GM13976 (cell line): ENCODE results near the gene TMEM131.

Experiments used
- DNase-seq: peaks from one replicate; pipeline ENCODE4 v3.0.0; 2012; ENCODE audit warnings: low spot score
- in situ Hi-C: fragments of 300-500 bp; cut with MboI; formaldehyde crosslinking; loops from one replicate; pipeline ENCODE4 v1.12.0; 2022; ENCODE audit warnings: low sequenced_read_pairs, mixed read lengths, inconsistent platforms; ENCODE audit not compliant: unreplicated experiment
- TF ChIP-seq, protein P1 (sequence below): IDR thresholded peaks from 2 replicates; pipeline ENCODE4 v1.5.1; 2012; ENCODE audit warnings: borderline replicate concordance, mild to moderate bottlenecking; ENCODE audit not compliant: insufficient read depth; ENCODE audit errors: extremely low read depth, missing control alignments, control extremely low read depth

The TMEM131 gene

DNA sequence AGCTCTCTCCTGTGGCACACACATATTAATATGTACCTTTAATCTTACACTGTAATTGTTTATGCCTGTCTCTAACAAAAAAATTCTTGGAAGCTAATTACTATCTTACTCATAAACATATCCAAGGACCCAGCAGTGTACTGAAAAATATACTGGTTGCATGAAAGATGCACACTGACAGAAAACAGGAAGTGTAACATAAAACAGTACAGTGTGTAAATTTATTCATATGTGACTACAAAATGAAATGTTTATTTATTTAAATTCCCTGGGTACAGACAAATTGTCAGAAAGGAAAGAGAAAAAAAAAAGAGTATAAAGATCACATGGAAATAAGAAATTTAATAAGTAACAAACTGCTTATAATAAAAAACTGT lies 28.5 kb downstream of the TMEM131 start:
- in situ Hi-C loops, result no loop called here
- DNase-seq, result no peak
- TF ChIP-seq, protein P1, sequence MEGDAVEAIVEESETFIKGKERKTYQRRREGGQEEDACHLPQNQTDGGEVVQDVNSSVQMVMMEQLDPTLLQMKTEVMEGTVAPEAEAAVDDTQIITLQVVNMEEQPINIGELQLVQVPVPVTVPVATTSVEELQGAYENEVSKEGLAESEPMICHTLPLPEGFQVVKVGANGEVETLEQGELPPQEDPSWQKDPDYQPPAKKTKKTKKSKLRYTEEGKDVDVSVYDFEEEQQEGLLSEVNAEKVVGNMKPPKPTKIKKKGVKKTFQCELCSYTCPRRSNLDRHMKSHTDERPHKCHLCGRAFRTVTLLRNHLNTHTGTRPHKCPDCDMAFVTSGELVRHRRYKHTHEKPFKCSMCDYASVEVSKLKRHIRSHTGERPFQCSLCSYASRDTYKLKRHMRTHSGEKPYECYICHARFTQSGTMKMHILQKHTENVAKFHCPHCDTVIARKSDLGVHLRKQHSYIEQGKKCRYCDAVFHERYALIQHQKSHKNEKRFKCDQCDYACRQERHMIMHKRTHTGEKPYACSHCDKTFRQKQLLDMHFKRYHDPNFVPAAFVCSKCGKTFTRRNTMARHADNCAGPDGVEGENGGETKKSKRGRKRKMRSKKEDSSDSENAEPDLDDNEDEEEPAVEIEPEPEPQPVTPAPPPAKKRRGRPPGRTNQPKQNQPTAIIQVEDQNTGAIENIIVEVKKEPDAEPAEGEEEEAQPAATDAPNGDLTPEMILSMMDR, result no peak

DNA sequence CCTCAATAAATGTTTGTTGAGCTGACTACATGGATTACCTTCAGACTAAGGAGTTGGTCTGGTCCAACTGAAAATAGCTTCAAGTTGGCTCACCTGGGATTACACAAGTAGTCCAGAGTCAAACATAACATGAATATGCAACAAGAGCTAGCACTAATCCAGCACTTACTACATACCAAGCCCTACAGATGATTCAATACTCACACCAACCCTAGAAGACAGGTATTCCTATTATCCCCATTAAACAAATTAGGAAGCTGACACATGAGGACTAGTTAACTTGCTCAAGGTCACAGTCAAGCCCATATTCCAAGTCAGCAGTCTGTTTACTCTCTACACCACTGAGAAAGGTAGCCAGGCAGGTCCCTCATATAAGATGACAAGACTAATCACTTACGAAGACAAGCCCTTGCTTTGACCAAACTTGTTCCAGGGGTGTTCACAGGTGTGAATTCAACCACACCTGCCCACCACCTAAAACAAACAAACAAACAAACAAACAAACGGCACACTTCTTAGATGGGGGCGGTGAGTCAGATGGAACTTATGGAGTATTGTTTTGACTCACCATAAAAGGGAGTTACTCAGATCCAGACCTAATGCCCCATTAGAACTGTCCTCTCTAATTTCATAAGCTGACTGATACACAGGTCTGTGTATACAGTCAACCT lies 29.1 kb downstream of the TMEM131 start:
- TF ChIP-seq, protein P1, result no peak
- peak; percentile 36 for DNase-seq
- in situ Hi-C loops, result no loop called here

DNA sequence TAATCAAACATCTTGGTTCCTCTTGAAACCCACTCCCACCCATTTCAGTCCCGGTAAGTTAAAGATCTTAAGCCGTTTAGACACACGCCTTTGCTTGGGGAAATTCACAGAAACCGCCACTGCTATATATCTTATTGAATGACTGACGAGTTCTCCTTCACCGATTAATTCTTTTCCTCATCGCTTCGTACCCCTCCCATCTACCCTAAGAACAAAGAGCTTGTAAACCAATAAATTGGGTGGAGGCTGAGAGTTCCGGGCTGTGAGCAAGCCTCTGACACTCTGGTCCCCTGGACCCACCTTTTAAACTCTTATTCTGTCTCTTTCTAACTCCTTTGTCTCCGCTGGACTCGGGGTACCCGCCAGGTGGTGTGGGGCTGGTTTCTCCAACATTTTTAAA lies 30.6 kb downstream of the TMEM131 start:
- DNase-seq, result no peak
- TF ChIP-seq, protein P1, result no peak
- in situ Hi-C loops, result no loop called here

DNA sequence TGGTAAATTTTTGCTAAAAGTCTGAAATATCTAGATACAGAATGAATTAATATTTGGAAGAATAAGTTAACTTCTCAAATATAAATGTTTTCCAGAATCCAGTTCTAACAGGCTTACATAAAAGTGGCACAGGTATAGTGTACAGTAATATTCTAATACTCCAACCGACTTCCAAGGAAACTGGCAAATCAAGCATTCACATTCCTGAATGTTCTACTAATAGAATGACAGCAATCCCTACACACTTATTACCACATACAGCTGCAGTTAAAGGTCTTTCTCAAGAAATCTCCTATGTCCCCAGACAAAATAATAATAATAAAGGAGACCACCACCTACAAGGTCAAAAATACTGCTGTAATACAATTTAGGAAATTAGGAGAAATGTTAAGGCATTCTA lies 31.9 kb downstream of the TMEM131 start:
- in situ Hi-C loops, result no loop called here
- DNase-seq, result no peak
- TF ChIP-seq, protein P1, result no peak

DNA sequence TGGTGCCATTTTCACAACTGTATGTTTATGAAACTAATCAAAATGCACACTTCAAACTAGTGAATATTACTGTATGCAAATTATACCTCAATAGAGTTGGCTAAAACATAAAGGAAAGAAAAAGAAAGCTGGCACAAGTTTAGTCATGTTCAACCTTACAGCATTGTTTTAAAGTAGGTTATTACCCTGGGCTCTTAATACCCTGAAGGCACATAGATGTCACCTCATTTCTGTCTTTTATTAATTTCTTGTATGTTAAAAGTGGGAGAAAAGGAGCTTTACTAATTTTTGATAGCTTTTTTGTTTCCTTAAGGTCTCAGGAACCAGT lies 32.7 kb downstream of the TMEM131 start:
- no peak for DNase-seq
- TF ChIP-seq, protein P1, result no peak
- in situ Hi-C loops, result no loop called here

DNA sequence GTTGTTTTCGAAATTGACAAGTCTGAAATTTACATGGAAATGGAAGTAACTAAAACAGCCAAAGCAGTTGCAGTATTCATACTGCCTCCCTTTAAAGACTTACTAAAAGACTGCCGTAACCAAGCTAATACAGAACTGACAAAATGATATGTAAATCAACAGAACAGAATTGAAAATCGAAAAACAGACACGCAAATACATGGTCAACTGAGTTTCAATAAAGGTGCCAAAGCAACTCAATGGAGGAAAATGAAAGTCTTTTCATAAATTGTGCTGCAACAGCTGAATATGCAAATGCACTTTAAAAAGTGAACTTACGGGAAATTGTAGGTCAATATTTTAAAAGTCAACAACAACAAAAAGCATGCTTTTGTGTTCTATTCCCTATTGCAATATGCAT lies 34.2 kb downstream of the TMEM131 start:
- in situ Hi-C loops, result no loop called here
- TF ChIP-seq, protein P1, result no peak

More for the DNA sequence above, 34.2 kb downstream of the TMEM131 start:
- DNase-seq, result no peak
